Iris pigment epithelial cell (primary cell): ENCODE measurements around the gene ARMC6.
A peak's percentile ranks its signal among the peaks of the same experiment; 100 is the strongest.
"Not testable (repeated sequence)": the region's sequence is repeated elsewhere in the genome, so short reads cannot be mapped to it uniquely, and the experiment has no call there.

Experiments used
- DNase-seq: peaks from one replicate; pipeline ENCODE4 v3.0.0-alpha.2; 2011; ENCODE audit warnings: low read depth

ARMC6 gene

DNA sequence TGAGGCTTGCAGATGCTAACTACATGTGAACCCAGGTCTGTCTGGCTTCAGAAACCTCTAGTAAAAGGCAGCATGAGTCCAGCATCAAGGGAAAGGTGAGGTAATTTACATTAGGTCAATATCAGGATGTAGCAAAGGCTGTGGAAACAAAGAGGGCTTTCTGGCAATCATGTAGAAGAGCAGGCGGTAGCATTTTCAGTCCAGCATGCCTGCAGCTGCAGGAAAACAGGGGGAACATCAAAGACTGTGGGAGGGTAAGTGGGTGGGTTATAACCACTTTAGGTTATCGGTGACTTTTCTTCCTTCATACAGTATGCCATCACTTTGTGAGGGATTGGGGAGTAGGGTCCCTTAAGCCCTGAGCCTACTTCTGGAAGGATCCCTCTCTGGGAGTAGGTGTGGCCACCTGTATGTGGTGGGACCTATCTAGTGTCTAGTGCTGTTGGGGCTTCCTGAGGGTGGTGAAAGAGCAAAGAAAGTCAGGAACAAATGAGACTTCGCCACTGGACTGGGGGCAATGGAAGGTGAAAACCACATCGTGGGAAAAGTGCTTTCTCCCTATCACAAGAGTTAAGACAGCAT is 10.9 kb upstream of the ARMC6 start:
- no peak for DNase-seq

- DNase-seq, result not testable (repeated sequence)
These were observed 10.0 kb upstream of the ARMC6 start for GRCh38 chr19:19023376-19023775.

GRCh38 chr19:19025861-19026260 is 7.5 kb upstream of the ARMC6 start:
- no peak for DNase-seq

DNA sequence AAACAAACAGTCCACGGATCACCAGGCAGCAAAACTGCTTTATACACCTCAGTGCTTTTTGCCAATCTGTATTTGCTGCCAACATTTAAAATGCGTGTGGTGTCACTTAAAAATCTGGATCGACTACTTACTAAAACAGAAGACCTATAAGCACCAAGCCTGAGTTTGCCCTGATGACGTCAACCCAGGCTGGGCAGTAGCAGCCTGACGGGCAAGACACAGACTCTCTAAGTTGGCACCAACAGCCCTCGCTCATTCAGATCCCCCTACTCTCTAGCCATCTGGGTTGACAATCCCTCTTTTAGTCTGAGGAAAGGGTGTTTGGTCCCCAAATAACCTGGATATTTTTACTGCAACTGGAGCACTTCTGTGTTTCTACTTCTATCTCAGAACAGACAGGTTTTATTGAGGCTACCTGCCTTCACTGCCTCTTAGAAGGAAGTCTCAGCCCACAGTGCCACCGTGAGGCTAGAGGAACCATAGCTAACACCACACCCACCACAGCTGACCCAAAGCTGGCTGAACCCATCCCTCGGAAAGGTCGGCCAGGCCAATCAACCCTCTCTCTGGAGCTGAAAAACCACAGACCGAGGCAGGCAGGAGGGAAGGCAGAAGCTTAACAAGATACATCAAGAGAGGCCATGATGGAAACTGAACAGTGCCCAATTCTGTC is 7.0 kb upstream of the ARMC6 start:
- DNase-seq, result no peak

- DNase-seq, result no peak
These were observed 6.2 kb upstream of the ARMC6 start for GRCh38 chr19:19027228-19027627.

- DNase-seq, result no peak
These were observed 4.9 kb upstream of the ARMC6 start for GRCh38 chr19:19028526-19028925.

GRCh38 chr19:19031891-19032290 is 1.5 kb upstream of the ARMC6 start:
- no peak for DNase-seq

- peak; percentile 94 for DNase-seq
These were observed 805 bp upstream of the ARMC6 start for GRCh38 chr19:19032420-19033175.

- DNase-seq, result no peak
These were observed 302 bp upstream of the ARMC6 start for GRCh38 chr19:19033176-19033425.

DNA sequence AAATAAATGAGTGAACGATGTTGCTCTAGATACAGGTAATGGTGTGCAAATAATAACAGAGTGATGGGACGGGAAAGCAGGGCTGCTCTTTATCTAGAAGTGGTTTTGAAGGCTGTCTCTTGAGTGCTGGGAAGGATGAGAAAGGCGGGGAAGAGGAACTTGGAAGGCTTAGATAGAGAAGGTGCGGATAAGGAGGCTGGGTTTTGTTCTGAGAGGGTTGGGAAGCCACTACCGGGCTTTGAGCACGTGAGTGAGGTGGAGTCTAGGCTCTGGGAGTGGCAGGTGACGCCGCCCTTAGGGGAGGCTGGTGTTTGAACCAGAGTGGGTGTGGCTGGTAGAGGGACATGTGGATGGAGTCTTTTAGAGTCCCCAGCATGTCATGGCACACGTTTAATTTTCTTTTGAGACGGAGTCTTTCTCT is 811 bp downstream of the ARMC6 start:
- DNase-seq, result peak; percentile 76

DNA sequence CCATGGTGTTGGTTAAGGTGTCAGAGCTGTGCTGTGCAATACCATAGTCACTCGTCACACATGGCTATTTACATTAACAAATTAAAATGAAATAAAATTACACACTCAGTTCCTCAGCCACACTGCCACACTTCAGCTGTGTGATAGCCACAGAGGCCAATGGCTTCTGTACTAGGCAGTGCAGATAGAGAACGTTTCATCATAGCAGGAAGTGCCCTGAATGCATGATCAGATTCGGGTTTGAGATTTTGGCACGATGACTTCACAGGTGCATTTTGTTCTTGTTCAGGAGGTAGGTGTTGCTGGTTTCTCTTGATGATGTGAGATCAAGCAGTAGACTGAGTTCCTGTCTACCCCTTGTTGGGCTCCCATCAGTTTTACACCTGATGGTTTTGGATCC is 6.5 kb downstream of the ARMC6 start:
- no peak for DNase-seq

DNA sequence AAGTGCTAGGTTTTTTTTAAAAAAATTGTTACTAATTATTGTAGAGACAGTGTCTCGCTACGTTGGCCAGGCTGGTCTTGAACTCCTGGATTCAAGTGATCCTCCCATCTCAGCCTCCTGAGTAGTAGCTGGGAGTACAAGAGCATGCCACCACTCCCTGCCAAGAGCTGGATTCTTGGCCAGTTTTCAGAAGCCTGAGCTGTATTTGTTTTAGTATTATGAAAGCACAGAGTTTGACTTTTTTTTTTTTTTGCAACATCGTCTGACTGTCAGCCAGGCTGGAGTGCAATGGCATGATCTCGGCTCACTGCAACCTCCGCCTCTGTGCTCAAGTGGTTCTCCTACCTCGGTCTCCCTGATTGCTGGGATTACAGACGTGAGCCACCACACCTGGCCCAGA is 7.0 kb downstream of the ARMC6 start:
- DNase-seq, result peak; percentile 92

- DNase-seq, result no peak
These were observed 9.4 kb downstream of the ARMC6 start for GRCh38 chr19:19042732-19043280.

GRCh38 chr19:19043481-19043880 is 10.1 kb downstream of the ARMC6 start:
- no peak for DNase-seq

DNA sequence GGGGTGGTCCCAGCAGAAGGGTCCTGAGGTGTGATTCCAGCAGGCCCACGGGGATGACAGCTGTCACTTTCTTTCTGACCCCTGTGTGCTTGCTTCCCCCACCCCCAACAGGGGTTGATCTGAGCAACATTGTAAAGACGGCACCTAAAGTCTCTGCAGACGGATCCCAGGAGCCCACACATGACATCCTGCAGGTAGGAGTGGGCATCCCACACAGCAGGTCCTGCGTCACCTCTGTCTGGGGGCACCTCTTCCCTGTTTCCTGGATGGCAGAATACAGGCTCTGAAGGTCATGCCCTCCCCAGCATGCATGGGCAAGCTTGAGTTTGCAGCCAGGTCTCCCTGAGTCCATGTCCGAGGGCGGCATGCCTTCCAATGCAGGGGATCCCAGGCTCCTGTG is 10.5 kb downstream of the ARMC6 start:
- DNase-seq, result no peak

DNA sequence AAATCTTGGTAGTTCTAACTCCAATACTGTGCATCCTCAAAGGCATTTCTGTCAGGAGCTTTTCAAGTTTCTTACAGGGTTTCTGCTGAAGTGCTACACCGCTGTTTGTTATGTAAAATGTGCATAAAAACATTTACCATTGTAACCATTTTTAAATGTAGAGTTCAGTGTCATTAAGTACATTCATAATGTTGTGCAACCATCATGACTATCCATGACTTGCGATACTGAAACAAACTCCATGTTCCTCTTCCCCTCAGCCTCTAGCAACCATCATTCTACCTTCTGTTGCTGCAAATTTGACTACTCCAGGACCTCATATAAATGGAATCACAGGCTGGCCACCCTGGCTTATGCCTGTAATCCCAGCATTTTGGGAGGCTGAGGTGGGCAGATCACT is 16.0 kb downstream of the ARMC6 start:
- peak; percentile 49 for DNase-seq

DNA sequence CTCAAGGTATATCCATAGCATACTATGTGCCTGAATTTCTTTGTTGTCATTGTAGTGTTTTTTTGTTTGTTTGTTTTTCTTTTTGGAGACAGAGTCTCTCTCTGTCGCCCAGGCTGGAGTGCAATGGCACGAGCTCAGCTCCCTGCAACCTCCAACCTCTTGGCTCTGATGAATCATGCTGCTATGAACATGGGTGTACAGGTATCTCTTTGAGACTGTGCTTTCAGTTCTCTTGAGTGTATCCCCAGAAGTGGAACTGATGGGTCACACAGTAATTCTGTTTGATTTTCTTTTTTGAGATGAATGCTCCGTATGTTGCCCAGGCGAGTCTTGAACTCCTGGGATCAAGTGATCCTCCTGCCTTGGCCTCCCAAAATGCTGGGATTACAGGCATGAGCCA is 16.7 kb downstream of the ARMC6 start:
- DNase-seq, result no peak

DNA sequence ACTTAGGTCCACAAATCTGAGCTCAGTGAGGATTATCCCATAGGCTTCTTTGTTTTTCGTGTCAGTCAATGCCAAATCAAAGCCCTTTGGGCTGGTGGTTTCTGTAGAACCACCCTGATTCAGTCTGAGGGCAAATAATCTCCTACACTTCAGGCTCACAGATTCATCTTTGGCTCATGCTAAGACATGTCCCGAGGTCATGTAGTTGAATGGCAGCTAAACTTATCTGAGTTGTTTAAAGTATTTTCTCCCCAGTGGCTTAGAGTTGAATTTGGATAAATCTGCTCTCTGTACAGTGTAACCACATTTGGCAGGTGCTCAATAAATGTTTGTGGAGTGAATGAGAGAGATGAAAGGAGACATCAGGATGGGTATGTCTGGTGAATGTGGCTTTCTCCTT is 17.3 kb downstream of the ARMC6 start:
- peak; percentile 11 for DNase-seq

- DNase-seq, result no peak
These were observed 18.2 kb downstream of the ARMC6 start for GRCh38 chr19:19051478-19052213.

- DNase-seq, result no peak
These were observed 19.5 kb downstream of the ARMC6 start for GRCh38 chr19:19052921-19053320.

- DNase-seq, result peak; percentile 34
These were observed 20.3 kb downstream of the ARMC6 start for GRCh38 chr19:19053508-19054314.
